Uterus (tissue), 2 donors: ENCODE data around the gene RPS6KL1.

Experiments
- POLR2A ChIP-seq, 2 donors: fragments of 450-650 bp; IDR thresholded peaks; one replicate each; pipeline ENCODE4 v1.6.1; 2016; ENCODE audit warnings: antibody characterized with exemption in 2 of 2, mild to moderate bottlenecking in 1 of 2, moderate library complexity in 1 of 2
- TF ChIP-seq, protein P1 (sequence below), 4 experiments: fragments of 200-600 bp in 2 of 4; fragments of 450-650 bp in 2 of 4; sonication (generic) in 2 of 4; IDR thresholded peaks; one replicate each; pipeline ENCODE4 v1.5.1; 2016 to 2019; ENCODE audit warnings: antibody characterized with exemption in 4 of 4, mild to moderate bottlenecking in 2 of 4, moderate library complexity in 1 of 4

DNA sequence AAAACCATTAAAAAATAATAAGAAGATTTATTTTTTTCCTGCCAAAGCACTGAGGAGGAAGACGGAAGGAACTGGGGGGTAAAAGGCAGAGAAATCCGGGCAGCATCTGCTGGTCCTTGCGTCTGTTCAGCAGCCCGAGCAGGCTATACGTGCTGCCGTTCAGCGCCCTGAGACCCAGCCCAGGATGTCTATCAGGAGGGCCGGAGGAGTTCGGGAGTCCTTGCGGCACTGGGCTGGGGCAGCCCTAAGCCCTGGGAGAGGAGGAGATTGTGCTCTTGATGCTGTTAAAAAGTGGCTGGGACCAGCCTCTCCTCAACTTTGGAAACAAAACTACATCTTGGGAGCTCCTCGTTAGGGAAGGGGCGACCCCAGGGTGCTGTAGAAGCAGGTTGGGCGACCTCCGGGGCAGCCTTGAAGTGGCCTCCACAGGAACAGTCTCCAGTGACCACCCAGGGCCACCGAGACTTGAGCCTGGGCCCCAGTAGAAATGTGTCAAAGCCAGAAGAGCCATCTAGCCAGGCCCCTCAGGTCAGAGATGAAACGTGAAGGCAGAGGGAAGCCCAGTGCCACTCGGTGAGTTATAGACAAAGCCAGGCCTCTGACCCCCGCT is 18.0 kb upstream of the RPS6KL1 start:
- TF ChIP-seq, protein P1, sequence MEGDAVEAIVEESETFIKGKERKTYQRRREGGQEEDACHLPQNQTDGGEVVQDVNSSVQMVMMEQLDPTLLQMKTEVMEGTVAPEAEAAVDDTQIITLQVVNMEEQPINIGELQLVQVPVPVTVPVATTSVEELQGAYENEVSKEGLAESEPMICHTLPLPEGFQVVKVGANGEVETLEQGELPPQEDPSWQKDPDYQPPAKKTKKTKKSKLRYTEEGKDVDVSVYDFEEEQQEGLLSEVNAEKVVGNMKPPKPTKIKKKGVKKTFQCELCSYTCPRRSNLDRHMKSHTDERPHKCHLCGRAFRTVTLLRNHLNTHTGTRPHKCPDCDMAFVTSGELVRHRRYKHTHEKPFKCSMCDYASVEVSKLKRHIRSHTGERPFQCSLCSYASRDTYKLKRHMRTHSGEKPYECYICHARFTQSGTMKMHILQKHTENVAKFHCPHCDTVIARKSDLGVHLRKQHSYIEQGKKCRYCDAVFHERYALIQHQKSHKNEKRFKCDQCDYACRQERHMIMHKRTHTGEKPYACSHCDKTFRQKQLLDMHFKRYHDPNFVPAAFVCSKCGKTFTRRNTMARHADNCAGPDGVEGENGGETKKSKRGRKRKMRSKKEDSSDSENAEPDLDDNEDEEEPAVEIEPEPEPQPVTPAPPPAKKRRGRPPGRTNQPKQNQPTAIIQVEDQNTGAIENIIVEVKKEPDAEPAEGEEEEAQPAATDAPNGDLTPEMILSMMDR (IDR thresholded peaks at IDR 0.05): no peak
- no peak for TF ChIP-seq POLR2A (IDR thresholded peaks at IDR 0.05)
